Esophagus squamous epithelium (tissue), 4 donors: Measurements from ENCODE around the gene TBPL2.

Source experiments
- POLR2A ChIP-seq, 4 donors: fragments of 450-650 bp; IDR thresholded peaks; one replicate each; pipeline ENCODE4 v1.6.1; 2017; ENCODE audit warnings: antibody characterized with exemption in 4 of 4, mild to moderate bottlenecking in 4 of 4, moderate library complexity in 3 of 4
- TF ChIP-seq, protein P1 (sequence below), 6 experiments: fragments of 450-650 bp in 4 of 6; fragments of 200-600 bp in 2 of 6; sonication (generic) in 2 of 6; IDR thresholded peaks; one replicate each; pipeline ENCODE4 v1.5.1; 2016 to 2019; ENCODE audit warnings: antibody characterized with exemption in 6 of 6, mild to moderate bottlenecking in 4 of 6, moderate library complexity in 4 of 6

DNA sequence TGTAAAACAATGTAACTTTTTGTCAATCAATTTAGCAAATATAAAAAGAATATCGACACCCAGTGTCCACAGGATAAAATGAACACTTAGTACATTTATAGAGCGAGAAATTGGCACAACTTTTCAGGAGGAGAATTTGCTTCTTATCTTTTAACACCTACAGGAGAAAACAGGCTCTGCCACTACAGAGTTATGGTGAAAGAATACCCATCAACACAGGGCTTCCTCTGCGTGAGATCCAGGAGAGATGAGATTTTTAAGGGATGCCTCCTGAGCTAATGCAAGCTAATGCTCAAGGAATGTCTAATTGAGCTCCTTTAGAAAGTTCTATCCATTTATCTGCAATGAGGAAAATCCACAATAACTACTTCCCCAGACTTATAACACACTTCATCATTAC is 7.8 kb downstream of the TBPL2 start:
- no peak for TF ChIP-seq POLR2A (IDR thresholded peaks at IDR 0.05)
- TF ChIP-seq, protein P1, sequence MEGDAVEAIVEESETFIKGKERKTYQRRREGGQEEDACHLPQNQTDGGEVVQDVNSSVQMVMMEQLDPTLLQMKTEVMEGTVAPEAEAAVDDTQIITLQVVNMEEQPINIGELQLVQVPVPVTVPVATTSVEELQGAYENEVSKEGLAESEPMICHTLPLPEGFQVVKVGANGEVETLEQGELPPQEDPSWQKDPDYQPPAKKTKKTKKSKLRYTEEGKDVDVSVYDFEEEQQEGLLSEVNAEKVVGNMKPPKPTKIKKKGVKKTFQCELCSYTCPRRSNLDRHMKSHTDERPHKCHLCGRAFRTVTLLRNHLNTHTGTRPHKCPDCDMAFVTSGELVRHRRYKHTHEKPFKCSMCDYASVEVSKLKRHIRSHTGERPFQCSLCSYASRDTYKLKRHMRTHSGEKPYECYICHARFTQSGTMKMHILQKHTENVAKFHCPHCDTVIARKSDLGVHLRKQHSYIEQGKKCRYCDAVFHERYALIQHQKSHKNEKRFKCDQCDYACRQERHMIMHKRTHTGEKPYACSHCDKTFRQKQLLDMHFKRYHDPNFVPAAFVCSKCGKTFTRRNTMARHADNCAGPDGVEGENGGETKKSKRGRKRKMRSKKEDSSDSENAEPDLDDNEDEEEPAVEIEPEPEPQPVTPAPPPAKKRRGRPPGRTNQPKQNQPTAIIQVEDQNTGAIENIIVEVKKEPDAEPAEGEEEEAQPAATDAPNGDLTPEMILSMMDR (IDR thresholded peaks at IDR 0.05), result no peak
